HG03039 (cell line): ENCODE measurements around the gene TMEM181.
"Not testable (repeated sequence)": the region's sequence is repeated elsewhere in the genome, so short reads cannot be mapped to it uniquely, and the experiment has no call there.

Source experiments
- ATAC-seq: cut with Tn5 transposase; IDR thresholded peaks from one replicate; pipeline ENCODE4 v1.9.1; 2021; ENCODE audit warnings: mild to moderate bottlenecking, moderate library complexity; ENCODE audit not compliant: unreplicated experiment

TMEM181 gene

DNA sequence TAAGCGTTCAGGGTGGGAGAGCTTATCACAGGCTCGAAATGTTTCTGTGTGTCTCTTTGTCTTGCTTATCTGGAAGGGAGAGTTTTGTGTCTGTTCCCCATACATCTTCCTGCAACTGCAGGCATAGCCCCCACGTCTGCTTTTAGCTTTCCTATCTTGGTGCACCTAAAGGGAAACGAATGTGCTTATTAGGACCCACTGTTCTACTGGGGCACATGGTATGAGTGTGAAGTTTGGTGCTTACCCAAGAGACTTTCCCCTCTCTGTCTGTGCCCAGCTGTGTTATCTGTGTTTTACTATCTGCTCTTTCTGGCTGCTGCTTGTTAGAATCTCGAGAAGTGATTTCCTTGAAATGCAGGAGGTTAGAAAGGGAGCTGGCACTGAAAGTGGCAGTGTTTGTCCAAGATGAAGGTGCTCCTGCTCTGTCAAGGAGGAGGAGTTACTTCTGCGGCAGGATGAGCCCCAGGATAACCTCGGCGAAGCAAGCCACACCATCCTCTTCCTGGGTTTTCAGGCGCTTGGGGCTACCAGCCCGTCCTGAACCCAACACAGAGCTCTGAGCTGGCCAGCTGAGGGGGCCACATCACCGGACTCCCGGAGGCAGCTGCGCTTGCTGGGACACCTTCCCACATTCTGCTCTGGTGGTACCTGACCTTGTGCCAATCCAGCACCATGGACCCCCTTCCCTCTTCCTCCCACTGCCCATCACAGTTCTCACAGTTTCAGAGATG is 61.2 kb downstream of the TMEM181 start:
- ATAC-seq = no peak

DNA sequence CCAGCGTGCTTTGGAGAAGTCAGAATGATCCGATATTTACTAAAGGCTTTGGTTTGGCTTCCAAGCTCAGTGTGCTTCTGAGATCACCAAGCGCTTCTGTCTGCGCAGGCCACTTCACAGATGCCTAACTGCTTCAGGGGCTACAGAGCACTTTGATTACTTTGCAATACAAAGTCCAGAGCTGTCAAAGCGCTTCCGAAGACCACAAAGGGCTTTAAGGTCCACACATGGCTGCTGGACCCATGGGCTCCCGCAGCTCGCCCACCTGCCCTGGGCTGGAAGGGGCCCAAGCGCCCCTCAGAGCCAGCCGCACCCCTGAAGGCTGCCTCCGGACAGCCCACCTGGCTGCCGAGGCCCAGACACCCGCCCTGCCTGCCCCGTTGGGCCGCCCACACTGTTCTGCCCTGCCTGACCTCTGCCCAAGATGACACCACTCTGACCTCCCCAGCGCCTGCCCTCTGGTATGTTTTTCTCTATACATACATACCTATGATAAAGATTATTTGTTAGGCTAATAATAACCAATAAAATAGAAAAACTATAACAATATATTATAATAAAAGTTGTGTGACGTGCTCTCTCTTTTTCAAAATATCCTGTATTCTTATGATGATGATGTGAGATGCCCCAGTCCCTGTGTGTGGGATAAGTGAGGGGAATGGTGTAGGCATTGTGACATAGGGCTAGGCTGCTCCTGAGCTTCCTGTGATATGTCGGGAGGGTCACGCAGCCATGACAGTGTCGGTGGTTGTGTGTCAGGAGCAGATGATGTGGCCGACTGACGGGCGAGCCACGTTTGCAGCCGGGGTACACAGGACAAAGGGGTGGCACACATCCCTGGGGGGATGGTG is 62.0 kb downstream of the TMEM181 start:
- ATAC-seq = no peak

DNA sequence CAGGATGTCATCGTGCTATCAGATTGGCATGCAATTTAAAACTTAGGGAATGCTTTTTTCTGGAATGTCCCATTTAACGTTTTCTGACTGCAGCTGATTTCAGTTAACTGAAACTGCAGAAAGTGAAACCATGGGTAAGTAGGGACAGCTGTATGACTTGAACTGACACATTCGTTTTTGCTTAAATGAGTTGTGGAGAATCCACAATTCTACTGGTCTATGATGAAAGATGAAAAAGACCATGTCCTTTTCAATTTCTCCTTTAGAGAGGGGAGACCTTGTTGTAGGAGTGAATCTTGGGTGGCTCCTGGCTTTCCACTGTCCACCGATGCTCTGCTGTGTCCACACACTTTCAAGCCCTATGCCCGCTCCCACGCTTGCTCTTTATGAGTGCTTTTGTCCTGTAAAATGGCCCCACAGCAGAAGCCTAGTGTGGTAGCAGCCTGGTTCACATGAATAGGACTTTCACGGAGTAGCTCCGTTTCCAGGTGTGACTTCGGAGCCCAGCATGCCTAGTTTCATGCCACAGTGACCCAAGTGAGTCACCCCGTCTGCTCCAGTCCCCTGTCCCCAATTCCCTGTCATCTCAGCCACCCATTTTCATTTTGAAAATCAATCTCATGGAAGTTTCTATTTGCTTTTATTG is 62.8 kb downstream of the TMEM181 start:
- no peak for ATAC-seq

DNA sequence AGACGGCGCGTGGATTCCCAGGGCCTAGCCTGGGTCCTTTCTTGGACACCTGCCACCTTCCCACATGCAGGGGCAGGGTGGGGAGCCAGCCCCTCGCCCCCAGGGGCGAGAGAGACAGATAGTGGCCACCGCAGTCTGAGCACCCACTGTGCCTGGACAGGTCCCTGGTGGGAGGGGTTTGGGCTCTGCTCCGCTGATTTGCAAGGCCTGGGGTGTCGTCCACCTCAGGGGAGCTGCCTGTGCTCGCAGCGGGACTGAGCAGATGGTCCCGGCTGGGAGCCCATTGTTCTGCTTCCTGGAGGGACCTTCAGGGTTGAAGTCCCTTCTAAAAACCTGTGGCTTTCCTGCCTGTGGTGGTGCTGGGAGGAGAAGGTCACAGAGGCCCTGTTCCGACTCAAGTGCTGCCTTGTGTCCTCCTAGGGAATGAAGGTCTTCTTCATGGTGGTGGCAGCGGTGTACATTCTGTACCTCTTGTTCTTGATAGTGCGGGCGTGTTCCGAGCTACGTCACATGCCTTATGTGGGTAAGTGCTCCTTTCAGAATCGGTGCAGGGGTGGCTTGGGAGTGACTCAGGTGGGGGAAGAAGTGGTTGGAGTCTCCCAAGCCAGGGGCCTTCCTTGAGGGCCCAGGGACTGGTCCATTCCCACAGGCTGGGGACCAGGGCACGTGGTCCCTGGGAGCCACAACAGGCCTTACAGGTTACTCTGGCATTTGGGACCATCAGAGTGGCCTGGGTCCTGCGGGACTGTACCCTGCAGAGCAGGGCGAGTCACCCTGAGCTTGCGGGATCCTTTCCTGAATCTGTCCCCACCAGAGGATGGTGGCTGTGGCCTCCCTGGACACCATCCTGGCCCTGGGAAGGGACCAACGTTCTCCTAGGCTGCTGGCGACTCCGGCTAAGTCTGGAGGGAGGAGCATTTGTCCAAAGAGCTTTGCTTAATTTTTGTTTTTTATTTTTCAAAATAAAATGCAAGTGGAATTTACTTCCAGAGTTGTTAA is 65.1 kb downstream of the TMEM181 start:
- ATAC-seq = no peak

DNA sequence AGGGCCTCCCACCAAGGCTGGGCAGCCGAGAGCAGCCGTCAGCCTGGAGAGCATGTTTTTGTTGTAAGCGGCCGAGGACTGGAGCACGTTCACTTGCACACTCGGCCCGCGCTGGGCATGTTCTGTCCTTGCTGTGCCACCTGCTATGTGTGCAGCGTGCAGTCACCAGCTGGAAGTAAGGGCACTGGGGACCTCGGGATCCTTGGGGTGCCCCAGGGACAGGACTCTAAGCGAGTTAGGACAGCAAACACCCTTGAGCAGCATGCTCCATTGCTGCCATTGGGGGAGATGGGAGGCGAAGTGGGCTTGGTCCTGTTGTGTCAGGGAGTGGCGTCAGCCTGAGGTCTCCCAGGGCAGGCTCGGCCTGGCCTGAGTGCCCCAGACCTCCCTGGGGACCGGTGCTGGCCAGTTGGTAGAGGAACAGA is 66.0 kb downstream of the TMEM181 start:
- no peak for ATAC-seq

DNA sequence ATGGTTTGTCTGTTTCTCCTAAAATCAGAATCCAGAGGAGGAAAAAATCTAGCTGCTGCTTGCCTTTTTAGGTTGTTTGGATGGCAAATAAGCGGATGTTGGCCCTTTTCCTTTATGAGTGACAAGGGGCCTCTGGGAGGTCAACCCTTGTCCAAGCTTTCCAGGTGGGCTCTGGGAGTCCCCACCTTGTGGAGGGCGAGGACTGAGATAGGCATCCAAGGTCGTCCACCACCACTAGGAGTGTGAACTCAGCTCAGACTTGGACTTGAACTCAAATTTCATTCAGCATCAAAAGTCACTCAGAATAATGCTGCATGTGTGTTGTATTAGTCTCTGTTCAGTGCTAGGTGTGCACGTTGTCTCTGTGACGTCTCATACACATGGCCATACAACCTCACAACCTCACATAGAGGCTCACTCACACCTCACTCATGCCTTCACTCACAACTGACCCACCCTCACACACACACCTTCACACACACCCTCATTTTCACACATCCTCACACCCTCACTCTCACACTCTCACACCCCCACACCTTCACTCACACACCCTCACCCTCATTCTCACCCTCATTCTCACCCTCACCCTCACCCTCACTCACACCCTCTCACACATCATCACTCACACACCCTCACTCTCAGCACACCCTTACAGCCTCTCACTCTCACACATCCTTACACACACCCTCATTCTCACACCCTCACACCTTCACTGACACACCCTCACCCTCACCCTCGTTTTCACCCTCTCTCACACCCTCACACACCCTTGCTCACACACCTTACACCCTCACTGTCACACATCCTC is 66.7 kb downstream of the TMEM181 start:
- no peak for ATAC-seq

DNA sequence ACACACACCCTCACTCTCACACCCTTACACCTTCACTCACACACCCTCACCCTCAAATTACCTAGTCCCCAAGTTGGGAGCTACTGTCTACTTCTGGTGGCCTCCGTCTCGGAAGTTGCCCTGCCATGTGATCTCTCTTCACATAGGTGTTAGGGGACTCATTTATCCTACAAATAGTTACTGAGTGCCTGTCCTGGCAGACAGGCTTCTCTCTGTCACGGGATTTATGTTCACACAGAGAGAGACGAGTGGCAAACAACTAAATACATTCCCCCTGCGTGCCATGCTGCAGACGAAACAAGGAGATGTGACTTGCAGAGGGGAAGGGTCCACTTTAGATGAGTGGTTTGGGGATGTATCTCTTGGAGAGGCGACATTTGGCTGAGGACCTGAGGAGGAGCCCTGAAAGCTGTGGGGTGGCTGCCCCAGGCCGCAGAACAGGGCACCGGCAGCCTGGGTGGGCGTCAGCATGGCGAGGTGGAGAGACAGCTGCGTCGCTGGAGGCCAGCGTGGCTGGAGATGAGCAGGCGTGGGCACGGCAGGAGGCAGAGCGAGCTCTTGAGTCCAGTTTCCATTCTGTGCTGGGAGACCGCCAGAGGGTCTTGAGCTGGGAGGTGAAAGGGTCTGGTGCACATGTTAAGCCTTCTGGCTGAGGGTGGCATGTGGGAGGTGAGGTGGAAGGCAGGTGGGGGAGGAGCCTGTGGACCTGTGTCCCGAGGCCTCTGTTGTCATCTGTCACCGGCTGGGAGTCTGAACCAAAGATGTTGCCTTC is 67.5 kb downstream of the TMEM181 start:
- no peak for ATAC-seq

DNA sequence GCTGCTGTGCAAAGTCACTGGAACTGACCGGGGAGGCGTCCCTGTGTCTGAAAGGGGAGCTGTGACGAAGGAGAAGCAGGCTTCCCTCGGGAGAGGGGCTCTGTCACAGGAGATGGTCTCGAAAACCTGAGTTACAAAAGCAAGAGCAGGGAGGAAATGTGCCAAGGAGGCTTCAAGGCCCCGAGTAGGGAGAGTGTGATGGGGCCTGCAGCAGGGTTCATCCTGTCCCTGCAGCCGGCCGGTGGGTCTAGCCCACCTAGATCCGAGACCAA is 68.0 kb downstream of the TMEM181 start:
- ATAC-seq = no peak

DNA sequence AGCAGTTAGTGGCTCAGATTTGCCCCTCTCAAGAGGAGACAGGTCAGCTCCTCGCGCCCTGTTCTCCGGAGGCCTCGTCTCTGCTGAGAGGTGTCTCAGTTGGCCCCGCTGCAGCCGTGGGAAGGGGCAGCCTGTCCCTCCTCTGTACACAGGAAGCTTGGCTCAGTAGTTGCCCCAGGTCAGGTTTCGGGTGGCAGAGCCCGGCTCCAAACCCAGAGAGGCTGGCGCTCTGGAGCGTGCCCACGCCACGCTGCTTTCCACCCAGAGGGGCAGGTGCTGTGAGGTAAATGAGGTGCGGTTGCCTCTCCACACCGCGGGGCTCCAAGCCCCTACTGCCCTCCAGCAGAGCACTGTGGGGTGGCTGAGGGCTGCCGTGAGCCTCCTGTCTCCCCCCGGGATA is 68.7 kb downstream of the TMEM181 start:
- ATAC-seq = no peak

DNA sequence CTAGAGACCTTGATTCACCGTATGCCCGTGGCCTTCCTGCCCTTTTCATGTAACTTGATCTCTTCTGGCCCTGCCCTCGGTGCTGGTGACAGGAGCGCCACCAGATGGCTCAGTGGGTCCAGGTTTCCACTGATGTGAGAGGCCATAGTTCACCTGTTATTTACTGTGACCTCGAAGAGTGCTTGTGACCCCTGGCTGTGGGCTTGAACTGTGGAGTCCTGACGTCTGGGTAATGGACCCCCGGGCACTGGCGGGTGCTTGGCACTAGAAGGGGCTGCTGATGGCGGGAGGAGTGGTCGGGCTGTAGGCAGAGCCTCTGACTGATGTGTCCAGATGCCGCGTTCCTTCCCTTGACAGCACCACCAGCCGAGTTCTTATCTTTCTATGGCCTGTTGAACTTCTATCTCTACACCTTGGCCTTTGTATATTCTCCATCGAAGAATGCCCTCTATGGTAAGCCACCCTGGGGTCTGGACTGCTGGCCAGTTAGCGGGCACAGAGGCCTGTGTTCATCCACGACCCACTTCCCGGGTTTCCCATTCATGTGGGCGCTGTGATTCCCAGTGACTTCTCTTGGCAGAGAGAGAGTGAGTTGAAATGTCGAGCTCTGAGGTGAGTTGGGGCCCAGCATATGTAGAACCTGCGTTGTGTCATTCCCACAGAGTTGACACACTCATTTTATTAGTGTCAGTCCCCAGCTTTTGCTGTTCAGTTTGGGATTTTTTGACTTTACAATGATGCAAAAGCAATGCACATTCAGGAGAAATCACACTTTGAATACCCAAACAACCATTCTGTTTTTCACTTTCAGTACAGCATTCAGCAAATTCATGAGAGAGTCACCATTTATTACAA is 69.7 kb downstream of the TMEM181 start:
- ATAC-seq = no peak

DNA sequence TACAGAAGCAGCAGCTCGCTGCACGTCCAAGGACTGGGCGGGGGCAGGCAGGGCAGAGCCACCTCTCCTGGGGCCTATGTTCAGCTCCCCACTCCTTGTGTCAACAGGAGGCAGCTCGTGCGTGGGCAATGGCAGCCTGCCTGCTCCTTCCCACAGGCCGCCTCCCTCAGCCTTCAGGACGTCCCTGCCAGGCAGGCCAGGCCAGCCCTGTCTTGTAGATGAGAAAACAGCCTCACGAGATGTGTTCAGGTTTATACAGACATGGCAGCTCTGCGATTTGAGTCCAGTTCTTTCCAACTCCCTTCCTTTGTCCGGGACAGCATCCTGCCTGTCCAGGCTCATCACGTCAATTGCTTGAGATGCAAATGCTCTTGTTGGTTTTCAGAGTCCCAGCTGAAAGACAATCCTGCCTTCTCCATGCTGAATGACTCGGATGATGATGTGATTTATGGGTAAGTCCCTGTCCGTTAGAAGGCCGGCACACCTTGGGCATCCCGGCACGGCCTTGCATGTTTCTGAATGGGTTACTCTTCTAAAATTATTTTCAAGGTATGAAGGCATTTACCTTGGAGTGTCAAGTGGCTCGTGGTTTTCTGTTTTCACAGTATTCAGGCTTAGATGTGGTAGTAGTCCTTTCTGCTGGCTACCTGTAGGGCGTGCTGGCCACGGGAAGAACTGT is 71.2 kb downstream of the TMEM181 start:
- no peak for ATAC-seq

DNA sequence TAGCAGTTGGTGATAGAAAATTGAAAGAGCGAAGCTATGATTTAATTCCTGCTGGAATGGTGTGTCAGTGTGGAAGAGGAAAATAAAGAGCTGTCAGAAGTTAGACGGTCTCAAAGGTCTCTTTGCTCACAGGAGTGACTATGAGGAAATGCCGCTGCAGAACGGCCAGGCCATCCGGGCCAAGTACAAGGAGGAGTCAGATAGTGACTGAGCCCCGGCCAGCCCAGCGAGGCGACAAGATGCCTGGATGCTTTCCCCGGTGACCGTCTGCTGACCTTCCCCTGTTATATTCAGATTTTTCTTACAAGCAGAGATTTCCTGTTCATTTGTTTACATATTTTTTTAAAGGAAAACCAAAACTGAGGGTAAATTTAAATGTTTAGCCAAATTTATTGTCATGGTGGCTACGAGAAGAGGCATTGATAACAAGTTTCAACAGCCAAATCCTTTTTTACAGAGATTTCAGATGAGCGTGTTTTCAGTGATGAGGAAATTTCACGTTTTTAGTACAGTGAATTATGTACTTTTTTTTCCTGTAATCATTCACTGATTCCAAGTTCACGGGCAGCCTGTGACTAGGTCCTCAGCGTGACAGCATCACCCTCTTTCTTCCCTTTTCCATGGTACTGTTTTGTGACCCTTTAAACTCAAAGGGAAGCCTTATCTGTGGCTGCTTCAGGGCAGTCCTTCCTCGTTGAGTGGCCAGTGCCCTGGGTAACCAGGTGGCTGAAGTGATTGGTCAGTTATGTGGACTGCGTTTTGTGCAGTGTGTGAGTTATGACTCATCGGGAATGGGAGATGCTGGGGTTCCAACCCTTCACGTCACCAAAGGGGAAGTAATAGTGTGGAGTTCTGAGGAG is 72.0 kb downstream of the TMEM181 start:
- no peak for ATAC-seq

DNA sequence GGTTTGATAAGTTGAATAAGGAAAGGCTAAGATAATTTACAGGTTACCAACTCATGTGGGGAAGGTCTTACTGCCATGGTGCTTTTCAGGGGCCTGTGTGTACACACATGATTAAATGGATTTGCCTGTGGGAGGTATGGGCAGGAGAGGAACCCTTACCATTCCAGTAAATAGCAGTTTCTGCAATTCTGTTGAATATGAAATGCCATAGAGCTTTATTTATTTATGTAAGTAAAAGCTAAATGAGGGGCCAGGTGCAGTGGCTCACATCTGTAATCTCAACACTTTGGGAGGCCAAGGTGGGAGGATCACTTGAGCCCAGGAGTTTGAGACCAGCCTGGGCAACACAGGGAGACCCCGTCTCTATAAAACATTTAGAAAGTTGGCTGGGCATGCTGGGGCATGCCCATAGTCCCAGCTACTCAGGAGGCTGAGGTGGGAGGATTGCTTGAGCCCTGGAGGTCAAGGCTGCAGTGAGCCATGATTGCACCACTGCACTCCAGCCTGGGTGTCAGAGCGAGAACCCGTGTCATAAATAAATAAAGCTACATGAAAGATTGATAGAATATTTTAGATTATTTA is 72.7 kb downstream of the TMEM181 start:
- not testable (repeated sequence) for ATAC-seq

DNA sequence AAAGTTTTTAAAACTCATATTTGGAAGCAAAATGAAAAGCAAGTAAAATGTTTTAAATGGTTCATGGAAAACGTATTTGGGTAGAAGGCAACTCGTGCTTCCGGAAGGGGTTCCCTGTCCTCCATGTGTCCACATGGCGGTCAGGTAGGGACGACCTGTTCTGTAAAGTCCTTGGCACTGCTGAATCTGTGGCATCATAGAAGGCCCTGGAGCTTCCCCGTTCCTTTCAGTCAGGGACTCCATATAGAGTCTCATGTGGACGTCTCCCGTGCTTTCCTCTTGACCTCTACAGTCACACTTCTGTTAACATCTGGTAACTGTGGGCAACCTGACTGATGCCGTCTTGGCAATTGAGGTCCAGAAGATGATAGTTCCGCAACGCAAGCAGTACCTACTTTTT is 73.2 kb downstream of the TMEM181 start:
- no peak for ATAC-seq

DNA sequence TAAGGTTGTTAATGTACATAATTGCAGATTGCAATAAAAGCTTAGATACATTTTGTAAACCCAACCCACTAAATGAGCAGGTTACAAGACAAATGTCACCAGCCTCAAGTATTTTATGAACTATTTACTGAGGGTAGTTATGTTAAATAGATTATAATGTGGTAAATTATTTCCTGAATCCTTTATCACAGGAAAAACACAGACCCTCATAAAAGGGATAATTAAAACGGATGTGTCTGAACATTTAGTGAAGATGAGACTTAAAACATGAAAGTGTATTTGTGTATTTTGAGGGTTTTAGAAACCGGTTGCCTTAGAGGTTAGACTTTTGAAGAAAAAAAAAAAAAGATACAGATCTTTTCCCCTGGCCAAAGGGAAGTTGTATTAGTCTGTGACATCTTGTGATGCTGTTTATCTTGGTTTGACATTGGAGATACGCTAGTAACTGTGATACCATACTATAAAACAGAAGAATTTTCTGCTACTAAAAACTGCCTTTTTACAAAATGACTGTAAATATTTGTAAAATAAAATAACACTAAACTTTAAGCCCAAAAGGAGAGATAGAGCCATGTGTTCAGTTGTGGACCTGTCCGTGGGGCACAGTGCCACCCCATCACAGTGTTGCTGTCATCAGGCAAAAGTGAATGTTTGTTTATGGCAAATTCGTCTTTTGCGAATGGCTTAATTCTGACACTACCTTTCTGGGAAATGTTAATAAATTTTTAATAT is 75.0 kb downstream of the TMEM181 start:
- ATAC-seq = no peak
